HepG2 (cell line): ENCODE measurements around the gene SLC27A2. TPM values are rescaled to one million over a fixed set of nuclear protein-coding genes. Genes with fewer than 3 reads are reported as not detected.

Experiments
- CC2D1A ChIP-seq: sonication (generic); formaldehyde crosslinking; IDR thresholded peaks from 2 replicates; pipeline ENCODE4 v1.8.1; 2023; ENCODE audit warnings: mild to moderate bottlenecking, missing genetic modification reagents
- CENPT ChIP-seq: sonication (generic); formaldehyde crosslinking; IDR thresholded peaks from 2 replicates; pipeline ENCODE4 v1.8.0; 2022; ENCODE audit warnings: low read depth, mild to moderate bottlenecking, moderate library complexity, missing genetic modification reagents
- ESRRA ChIP-seq: sonication (generic); formaldehyde crosslinking; IDR thresholded peaks from 2 replicates; pipeline ENCODE4 v1.5.1; 2020; ENCODE audit warnings: mild to moderate bottlenecking, low read depth, missing genetic modification reagents
- GATAD2A ChIP-seq: IDR thresholded peaks from 2 replicates; pipeline ENCODE4 v1.6.1; 2016
- HDAC2 ChIP-seq: sonication (generic); formaldehyde crosslinking; IDR thresholded peaks from 2 replicates; pipeline ENCODE4 v1.4.0; 2020; ENCODE audit warnings: missing genetic modification reagents
- HNF4A ChIP-seq: sonication (generic); formaldehyde crosslinking; IDR thresholded peaks from 2 replicates; pipeline ENCODE4 v1.4.0; 2020; ENCODE audit warnings: missing genetic modification reagents
- MTA3 ChIP-seq: sonication (generic); formaldehyde crosslinking; IDR thresholded peaks from 2 replicates; pipeline ENCODE4 v1.4.0; 2020; ENCODE audit warnings: missing genetic modification reagents
- NFE2 ChIP-seq: sonication (generic); formaldehyde crosslinking; IDR thresholded peaks from 2 replicates; pipeline ENCODE4 v1.4.0; 2020; ENCODE audit warnings: missing genetic modification reagents
- RARA ChIP-seq: IDR thresholded peaks from 2 replicates; pipeline ENCODE4 v1.6.1; 2016; ENCODE audit warnings: missing genetic modification reagents, missing compliant biosample characterization
- SALL1 ChIP-seq: sonication (generic); formaldehyde crosslinking; IDR thresholded peaks from 2 replicates; pipeline ENCODE4 v1.8.0; 2022; ENCODE audit warnings: mild to moderate bottlenecking, missing genetic modification reagents
- SRF ChIP-seq: IDR thresholded peaks from 2 replicates; pipeline ENCODE4 v1.6.1; 2011; ENCODE audit warnings: mild to moderate bottlenecking, low read depth, low read length, moderate library complexity
- SRSF1 ChIP-seq: fragments of 200-400 bp; formaldehyde crosslinking; optimal IDR thresholded peaks from 2 replicates; pipeline ENCODE3; 2017; ENCODE audit warnings: mild to moderate bottlenecking, low read depth, low read length, moderate library complexity
- THAP8 ChIP-seq: sonication (generic); formaldehyde crosslinking; IDR thresholded peaks from 2 replicates; pipeline ENCODE4 v1.5.1; 2020; ENCODE audit warnings: missing genetic modification reagents, mild to moderate bottlenecking, borderline replicate concordance
- XRCC5 ChIP-seq: fragments of 200-400 bp; formaldehyde crosslinking; optimal IDR thresholded peaks from 2 replicates; pipeline ENCODE3; 2017; ENCODE audit warnings: mild to moderate bottlenecking, low read length
- ZBTB1 ChIP-seq: sonication (generic); formaldehyde crosslinking; IDR thresholded peaks from 2 replicates; pipeline ENCODE4 v1.4.0; 2020; ENCODE audit warnings: missing genetic modification reagents, borderline replicate concordance
- ZFYVE20 ChIP-seq: sonication (generic); formaldehyde crosslinking; IDR thresholded peaks from 2 replicates; pipeline ENCODE4 v1.8.0; 2023; ENCODE audit warnings: low read depth, mild to moderate bottlenecking, moderate library complexity, missing genetic modification reagents, borderline replicate concordance
- ZMYM3 ChIP-seq: sonication (generic); formaldehyde crosslinking; IDR thresholded peaks from 2 replicates; pipeline ENCODE4 v1.5.1; 2020; ENCODE audit warnings: mild to moderate bottlenecking, missing genetic modification reagents
- ZNF292 ChIP-seq: sonication (generic); formaldehyde crosslinking; IDR thresholded peaks from 2 replicates; pipeline ENCODE4 v1.8.1; 2022; ENCODE audit warnings: mild to moderate bottlenecking, low read depth, missing genetic modification reagents, borderline replicate concordance
- ZNF556 ChIP-seq: sonication (generic); formaldehyde crosslinking; IDR thresholded peaks from 2 replicates; pipeline ENCODE4 v1.4.0; 2020; ENCODE audit warnings: mild to moderate bottlenecking, missing genetic modification reagents, borderline replicate concordance
- ZNF652 ChIP-seq: IDR thresholded peaks from 2 replicates; pipeline ENCODE4 v1.6.1; 2016; ENCODE audit warnings: low read depth, borderline replicate concordance
- polyA plus RNA-seq, 8 experiments: library from polyadenylated mRNA; depleted of rRNA in 3 of 8; stranded (reverse) in 7 of 8; unstranded in 1 of 8; fragments of >200 nt; fragmentation: Illumina TruSeq in 4 of 8; extraction: Trizol in 4 of 8; gene quantifications; 2 replicates each; pipeline versions ENCODE4 v1.2.1 to v1.2.3, GENCODE V29; 2011 to 2016; ENCODE audit warnings: low read depth in 4 of 8, missing spikeins in 1 of 8, mixed read lengths in 1 of 8; ENCODE audit not compliant: insufficient read depth in 1 of 8
- total RNA-seq, 5 experiments: library from RNA; depleted of rRNA; stranded (reverse); fragments of >200 nt; fragmentation: Illumina TruSeq; extraction: Trizol; gene quantifications; 2 replicates each; pipeline ENCODE4 v1.2.3, GENCODE V29; 2016; ENCODE audit warnings: low read depth in 1 of 5
- TF ChIP-seq, protein P1 (sequence below): sonication (generic); formaldehyde crosslinking; IDR thresholded peaks from 2 replicates; pipeline ENCODE4 v1.4.0; 2020; ENCODE audit warnings: missing genetic modification reagents
- TF ChIP-seq, protein P2 (sequence below), 2 experiments: IDR thresholded peaks; 2 replicates each; pipeline ENCODE4 v1.6.1; 2011 to 2012; ENCODE audit warnings: low read length in 2 of 2, borderline replicate concordance in 1 of 2, low read depth in 1 of 2, mild to moderate bottlenecking in 1 of 2, moderate library complexity in 1 of 2
- TF ChIP-seq, protein P3 (sequence below): sonication (generic); formaldehyde crosslinking; IDR thresholded peaks from 2 replicates; pipeline ENCODE4 v1.4.0; 2020; ENCODE audit warnings: missing genetic modification reagents, borderline replicate concordance

Gene SLC27A2
- total and polyA plus RNA-seq, 2 of the 13 experiments (the other 11 are each of a cell fraction or from before 2014, with no cell fraction given) = 14.6 to 23.4 TPM

DNA sequence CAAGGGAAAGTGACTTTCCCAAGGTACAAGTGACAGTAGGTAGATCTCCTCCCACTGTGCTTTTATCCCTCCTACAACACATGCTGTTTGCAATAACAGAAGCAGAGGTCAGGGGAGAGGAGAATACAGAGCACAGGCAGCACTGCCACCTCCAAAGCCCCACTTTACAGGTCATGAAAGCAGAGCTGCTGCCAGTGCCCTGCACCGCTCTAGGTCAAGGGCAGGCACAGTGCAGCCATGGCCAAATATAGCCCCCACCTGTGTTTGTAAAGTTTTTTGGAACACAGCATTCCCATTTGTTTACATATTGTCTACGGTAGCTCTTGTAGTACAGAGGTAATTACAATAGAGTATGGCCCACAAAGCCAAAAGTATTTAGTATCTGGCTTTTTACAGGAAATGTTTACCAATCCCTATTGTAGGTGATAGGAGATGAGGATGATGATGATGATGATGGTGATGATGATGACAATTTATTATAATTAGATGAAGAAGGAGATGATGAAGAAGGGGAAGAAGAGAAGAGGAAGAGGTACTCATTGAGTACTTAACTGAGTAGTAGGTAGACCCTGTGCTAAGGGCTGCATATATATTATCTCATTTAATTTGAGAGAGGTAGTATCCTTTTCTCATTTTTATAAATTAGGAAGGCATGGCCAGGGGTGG lies 63.1 kb downstream of the SLC27A2 start (continued):
- TF ChIP-seq ZNF652 (no peak), SRF (no peak), CENPT (CRISPR knock-in tag) (no peak), XRCC5 (no peak), MTA3 (CRISPR knock-in tag) (no peak), GATAD2A (0 out of 2 replicates have a peak, but pooled peaks have one; percentile 43), ZMYM3 (peak; percentile 42; the same call in 1 of the 2 replicates), THAP8 (CRISPR knock-in tag) (no peak), SALL1 (CRISPR knock-in tag) (peak; percentile 76), HNF4A (CRISPR knock-in tag) (peak; percentile 52; the same call in 1 of the 2 replicates), ZFYVE20 (CRISPR knock-in tag) (no peak), NFE2 (CRISPR knock-in tag) (no peak), RARA (CRISPR knock-in tag) (peak; percentile 83), CC2D1A (CRISPR knock-in tag) (no peak), ZNF556 (CRISPR knock-in tag) (no peak), HDAC2 (CRISPR knock-in tag) (no peak), SRSF1 (no peak), ESRRA (CRISPR knock-in tag) (0 out of 2 replicates have a peak, but pooled peaks have one; percentile 24), ZBTB1 (CRISPR knock-in tag) (no peak), ZNF292 (CRISPR knock-in tag) (peak; percentile 61; the same call in 1 of the 2 replicates)
- TF ChIP-seq, protein P1, sequence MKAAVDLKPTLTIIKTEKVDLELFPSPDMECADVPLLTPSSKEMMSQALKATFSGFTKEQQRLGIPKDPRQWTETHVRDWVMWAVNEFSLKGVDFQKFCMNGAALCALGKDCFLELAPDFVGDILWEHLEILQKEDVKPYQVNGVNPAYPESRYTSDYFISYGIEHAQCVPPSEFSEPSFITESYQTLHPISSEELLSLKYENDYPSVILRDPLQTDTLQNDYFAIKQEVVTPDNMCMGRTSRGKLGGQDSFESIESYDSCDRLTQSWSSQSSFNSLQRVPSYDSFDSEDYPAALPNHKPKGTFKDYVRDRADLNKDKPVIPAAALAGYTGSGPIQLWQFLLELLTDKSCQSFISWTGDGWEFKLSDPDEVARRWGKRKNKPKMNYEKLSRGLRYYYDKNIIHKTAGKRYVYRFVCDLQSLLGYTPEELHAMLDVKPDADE = no peak
- TF ChIP-seq, protein P2, sequence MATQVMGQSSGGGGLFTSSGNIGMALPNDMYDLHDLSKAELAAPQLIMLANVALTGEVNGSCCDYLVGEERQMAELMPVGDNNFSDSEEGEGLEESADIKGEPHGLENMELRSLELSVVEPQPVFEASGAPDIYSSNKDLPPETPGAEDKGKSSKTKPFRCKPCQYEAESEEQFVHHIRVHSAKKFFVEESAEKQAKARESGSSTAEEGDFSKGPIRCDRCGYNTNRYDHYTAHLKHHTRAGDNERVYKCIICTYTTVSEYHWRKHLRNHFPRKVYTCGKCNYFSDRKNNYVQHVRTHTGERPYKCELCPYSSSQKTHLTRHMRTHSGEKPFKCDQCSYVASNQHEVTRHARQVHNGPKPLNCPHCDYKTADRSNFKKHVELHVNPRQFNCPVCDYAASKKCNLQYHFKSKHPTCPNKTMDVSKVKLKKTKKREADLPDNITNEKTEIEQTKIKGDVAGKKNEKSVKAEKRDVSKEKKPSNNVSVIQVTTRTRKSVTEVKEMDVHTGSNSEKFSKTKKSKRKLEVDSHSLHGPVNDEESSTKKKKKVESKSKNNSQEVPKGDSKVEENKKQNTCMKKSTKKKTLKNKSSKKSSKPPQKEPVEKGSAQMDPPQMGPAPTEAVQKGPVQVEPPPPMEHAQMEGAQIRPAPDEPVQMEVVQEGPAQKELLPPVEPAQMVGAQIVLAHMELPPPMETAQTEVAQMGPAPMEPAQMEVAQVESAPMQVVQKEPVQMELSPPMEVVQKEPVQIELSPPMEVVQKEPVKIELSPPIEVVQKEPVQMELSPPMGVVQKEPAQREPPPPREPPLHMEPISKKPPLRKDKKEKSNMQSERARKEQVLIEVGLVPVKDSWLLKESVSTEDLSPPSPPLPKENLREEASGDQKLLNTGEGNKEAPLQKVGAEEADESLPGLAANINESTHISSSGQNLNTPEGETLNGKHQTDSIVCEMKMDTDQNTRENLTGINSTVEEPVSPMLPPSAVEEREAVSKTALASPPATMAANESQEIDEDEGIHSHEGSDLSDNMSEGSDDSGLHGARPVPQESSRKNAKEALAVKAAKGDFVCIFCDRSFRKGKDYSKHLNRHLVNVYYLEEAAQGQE (IDR thresholded peaks at IDR 0.05; ENCODE audit: borderline replicate concordance in 1 of 2, low read depth in 1 of 2, low read length in 2 of 2) = no peak
- TF ChIP-seq, protein P3, sequence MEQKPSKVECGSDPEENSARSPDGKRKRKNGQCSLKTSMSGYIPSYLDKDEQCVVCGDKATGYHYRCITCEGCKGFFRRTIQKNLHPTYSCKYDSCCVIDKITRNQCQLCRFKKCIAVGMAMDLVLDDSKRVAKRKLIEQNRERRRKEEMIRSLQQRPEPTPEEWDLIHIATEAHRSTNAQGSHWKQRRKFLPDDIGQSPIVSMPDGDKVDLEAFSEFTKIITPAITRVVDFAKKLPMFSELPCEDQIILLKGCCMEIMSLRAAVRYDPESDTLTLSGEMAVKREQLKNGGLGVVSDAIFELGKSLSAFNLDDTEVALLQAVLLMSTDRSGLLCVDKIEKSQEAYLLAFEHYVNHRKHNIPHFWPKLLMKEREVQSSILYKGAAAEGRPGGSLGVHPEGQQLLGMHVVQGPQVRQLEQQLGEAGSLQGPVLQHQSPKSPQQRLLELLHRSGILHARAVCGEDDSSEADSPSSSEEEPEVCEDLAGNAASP = no peak
